Measurements from ENCODE around the gene SETD7. TPM values are rescaled to one million over a fixed set of nuclear protein-coding genes. Genes with fewer than 3 reads are reported as not detected.

The SETD7 gene
- total RNA-seq, 2 donors from 2014 or later, result 71.7 to 100 TPM

- no peaks in the 10 kb centered on the region for H3K36me3 ChIP-seq
- intact Hi-C loops (cut with DNase I), result no loop called here
- no peak overlapping the region for H3K4me3 ChIP-seq
- H3K27me3 ChIP-seq (replicated peaks; ENCODE audit: insufficient read depth), result no peaks in the 10 kb centered on the region
- no peak for DNase-seq (ENCODE audit: low spot score)
- H3K4me1 ChIP-seq (replicated peaks), result no peaks in the 10 kb centered on the region
- no peaks in the 10 kb centered on the region for H3K9me3 ChIP-seq
- TF ChIP-seq CTCF (IDR thresholded peaks at IDR 0.05), result no peak
- no peak for TF ChIP-seq POLR2AphosphoS5 (IDR thresholded peaks at IDR 0.05)
- TF ChIP-seq POLR2A (IDR thresholded peaks at IDR 0.05), result no peak
- 68% methylated on average over 4 of the region's 4 CpGs for WGBS
- no peak overlapping the region for H3K27ac ChIP-seq
Measured at GRCh38 chr4:139593091-139593564, 37.1 kb upstream of the SETD7 start.

GRCh38 chr4:139589336-139590018, 33.5 kb upstream of the SETD7 start:
- no peak overlapping the region for H3K4me3 ChIP-seq
- H3K27me3 ChIP-seq (replicated peaks; ENCODE audit: insufficient read depth), result no peaks in the 10 kb centered on the region
- no peak for DNase-seq (ENCODE audit: low spot score)
- no peak for TF ChIP-seq POLR2A (IDR thresholded peaks at IDR 0.05)
- no peak for TF ChIP-seq CTCF (IDR thresholded peaks at IDR 0.05)
- no peak for TF ChIP-seq POLR2AphosphoS5 (IDR thresholded peaks at IDR 0.05)
- H3K4me1 ChIP-seq (replicated peaks), result no peaks in the 10 kb centered on the region
- no peak overlapping the region for H3K27ac ChIP-seq
- no peaks in the 10 kb centered on the region for H3K36me3 ChIP-seq
- intact Hi-C loops (cut with DNase I), result no loop called here
- WGBS, result 81% methylated on average over 1 of the region's 1 CpG
- H3K9me3 ChIP-seq, result no peaks in the 10 kb centered on the region

GRCh38 chr4:139587446-139587845, 31.4 kb upstream of the SETD7 start:
- Histone ChIP-seq H3K9me3 (no peaks in the 10 kb centered on the region), H3K27me3 (replicated peaks; ENCODE audit: insufficient read depth) (no peaks in the 10 kb centered on the region), H3K4me1 (replicated peaks) (no peaks in the 10 kb centered on the region), H3K27ac (no peak overlapping the region), H3K4me3 (no peak overlapping the region), H3K36me3 (no peaks in the 10 kb centered on the region)
- WGBS, result 94% methylated on average over 4 of the region's 4 CpGs
- TF ChIP-seq POLR2A (IDR thresholded peaks at IDR 0.05) (no peak), POLR2AphosphoS5 (IDR thresholded peaks at IDR 0.05) (no peak), CTCF (IDR thresholded peaks at IDR 0.05) (no peak)
- intact Hi-C loops (cut with DNase I), result no loop called here
- DNase-seq (ENCODE audit: low spot score), result no peak

GRCh38 chr4:139585473-139585872, 29.5 kb upstream of the SETD7 start:
- TF ChIP-seq POLR2AphosphoS5 (IDR thresholded peaks at IDR 0.05) (no peak), POLR2A (IDR thresholded peaks at IDR 0.05) (no peak), CTCF (IDR thresholded peaks at IDR 0.05) (no peak)
- Histone ChIP-seq H3K4me3 (no peak overlapping the region), H3K9me3 (no peaks in the 10 kb centered on the region), H3K27ac (no peak overlapping the region), H3K36me3 (no peaks in the 10 kb centered on the region), H3K4me1 (replicated peaks) (no peaks in the 10 kb centered on the region), H3K27me3 (replicated peaks; ENCODE audit: insufficient read depth) (no peaks in the 10 kb centered on the region)
- DNase-seq (ENCODE audit: low spot score), result no peak
- intact Hi-C loops (cut with DNase I), result no loop called here
- WGBS, result 87% methylated on average over 4 of the region's 4 CpGs

GRCh38 chr4:139584784-139585183, 28.8 kb upstream of the SETD7 start:
- no peak overlapping the region for H3K27ac ChIP-seq
- 79% methylated on average over 2 of the region's 2 CpGs for WGBS
- TF ChIP-seq CTCF (IDR thresholded peaks at IDR 0.05) (no peak), POLR2A (IDR thresholded peaks at IDR 0.05) (no peak), POLR2AphosphoS5 (IDR thresholded peaks at IDR 0.05) (no peak)
- intact Hi-C loops (cut with DNase I), result no loop called here
- no peaks in the 10 kb centered on the region for H3K9me3 ChIP-seq
- no peaks in the 10 kb centered on the region for H3K27me3 ChIP-seq (replicated peaks; ENCODE audit: insufficient read depth)
- DNase-seq (ENCODE audit: low spot score), result no peak
- no peak overlapping the region for H3K4me3 ChIP-seq
- H3K4me1 ChIP-seq (replicated peaks), result no peaks in the 10 kb centered on the region
- no peaks in the 10 kb centered on the region for H3K36me3 ChIP-seq

Measured in prostate gland (tissue), 2 donors.